Suprapubic skin (tissue), 3 donors: Measurements from ENCODE around the gene ABHD12B.

Source experiments
- POLR2AphosphoS5 ChIP-seq, 3 donors: sonication (generic); formaldehyde crosslinking; IDR thresholded peaks; one replicate each; pipeline ENCODE4 v1.6.1; 2017; ENCODE audit warnings: antibody characterized with exemption in 3 of 3
- TF ChIP-seq, protein P1 (sequence below), 2 donors: fragments of 200-600 bp in 1 of 2; fragments of 450-650 bp in 1 of 2; sonication (generic) in 1 of 2; IDR thresholded peaks; one replicate each; pipeline ENCODE4 v1.5.1; 2016 to 2019; ENCODE audit warnings: antibody characterized with exemption in 2 of 2, mild to moderate bottlenecking in 1 of 2, moderate library complexity in 1 of 2

- no peak for TF ChIP-seq POLR2AphosphoS5 (IDR thresholded peaks at IDR 0.05)
- TF ChIP-seq, protein P1, sequence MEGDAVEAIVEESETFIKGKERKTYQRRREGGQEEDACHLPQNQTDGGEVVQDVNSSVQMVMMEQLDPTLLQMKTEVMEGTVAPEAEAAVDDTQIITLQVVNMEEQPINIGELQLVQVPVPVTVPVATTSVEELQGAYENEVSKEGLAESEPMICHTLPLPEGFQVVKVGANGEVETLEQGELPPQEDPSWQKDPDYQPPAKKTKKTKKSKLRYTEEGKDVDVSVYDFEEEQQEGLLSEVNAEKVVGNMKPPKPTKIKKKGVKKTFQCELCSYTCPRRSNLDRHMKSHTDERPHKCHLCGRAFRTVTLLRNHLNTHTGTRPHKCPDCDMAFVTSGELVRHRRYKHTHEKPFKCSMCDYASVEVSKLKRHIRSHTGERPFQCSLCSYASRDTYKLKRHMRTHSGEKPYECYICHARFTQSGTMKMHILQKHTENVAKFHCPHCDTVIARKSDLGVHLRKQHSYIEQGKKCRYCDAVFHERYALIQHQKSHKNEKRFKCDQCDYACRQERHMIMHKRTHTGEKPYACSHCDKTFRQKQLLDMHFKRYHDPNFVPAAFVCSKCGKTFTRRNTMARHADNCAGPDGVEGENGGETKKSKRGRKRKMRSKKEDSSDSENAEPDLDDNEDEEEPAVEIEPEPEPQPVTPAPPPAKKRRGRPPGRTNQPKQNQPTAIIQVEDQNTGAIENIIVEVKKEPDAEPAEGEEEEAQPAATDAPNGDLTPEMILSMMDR (IDR thresholded peaks at IDR 0.05): no peak
Observed at GRCh38 chr14:50928002-50928635, 56.3 kb downstream of the ABHD12B start.
